Retinal pigment epithelial cell (primary cell): ENCODE results near the gene CLSTN1.
A peak's percentile ranks its signal among the peaks of the same experiment; 100 is the strongest.

Experiments used
- DNase-seq: peaks from one replicate; pipeline ENCODE4 v3.0.0-alpha.2; 2010; ENCODE audit warnings: low read depth
- H3K4me3 ChIP-seq: 2 replicates; pipeline ENCODE4 v1.5.1; 2011; ENCODE audit warnings: mild to moderate bottlenecking, low read length, control low read depth, moderate library complexity
- TF ChIP-seq, protein P1 (sequence below): conservative IDR thresholded peaks from 2 replicates; pipeline ENCODE4 v1.5.1; 2011; ENCODE audit warnings: low read depth, low read length, control low read depth, inconsistent platforms

The CLSTN1 gene

DNA sequence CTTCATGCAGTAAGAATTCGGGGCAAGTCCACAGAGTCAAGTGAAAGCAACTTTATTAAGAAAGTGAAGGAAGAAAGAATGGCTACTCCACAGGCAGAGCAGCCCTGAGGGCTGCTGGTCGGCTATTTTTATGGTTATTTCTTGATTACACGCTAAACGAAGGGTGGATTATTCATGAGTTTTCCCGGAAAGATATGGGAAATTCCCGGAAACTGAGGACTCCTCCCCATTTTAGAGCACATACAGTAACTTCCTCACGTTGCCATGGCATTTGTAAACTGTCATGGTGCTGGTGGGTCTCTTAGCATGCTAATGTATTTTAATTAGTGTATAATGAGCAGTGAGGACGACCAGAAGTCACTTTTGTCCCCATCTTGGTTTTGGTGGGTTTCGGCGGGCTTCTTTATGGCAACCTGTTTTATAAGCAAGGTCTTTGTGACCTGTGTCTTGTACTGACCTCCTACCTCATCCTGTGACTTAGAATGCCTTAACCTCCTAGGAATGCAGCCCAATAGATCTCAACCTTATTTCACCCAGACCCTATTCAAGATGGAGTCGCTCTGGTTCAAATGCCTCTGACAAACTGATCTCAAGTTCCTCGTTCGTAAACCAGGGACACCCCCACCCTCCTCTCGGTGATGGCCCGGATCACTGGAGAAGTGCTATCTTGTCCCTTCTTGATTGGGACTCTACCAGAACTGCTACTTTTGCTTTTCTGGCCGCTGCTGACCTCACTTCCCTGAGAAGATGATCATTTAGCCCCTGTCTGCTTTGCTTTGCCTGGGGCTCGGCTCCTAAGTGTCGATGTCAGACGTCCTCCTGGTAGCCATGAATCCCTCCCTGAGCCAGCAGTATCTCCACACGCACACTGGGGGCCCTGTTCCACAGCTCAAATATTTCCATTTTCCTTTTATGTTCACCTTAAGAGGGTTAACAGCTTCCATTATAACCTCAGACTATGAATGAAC is 48.8 kb downstream of the CLSTN1 start:
- DNase-seq = no peak
- TF ChIP-seq, protein P1, sequence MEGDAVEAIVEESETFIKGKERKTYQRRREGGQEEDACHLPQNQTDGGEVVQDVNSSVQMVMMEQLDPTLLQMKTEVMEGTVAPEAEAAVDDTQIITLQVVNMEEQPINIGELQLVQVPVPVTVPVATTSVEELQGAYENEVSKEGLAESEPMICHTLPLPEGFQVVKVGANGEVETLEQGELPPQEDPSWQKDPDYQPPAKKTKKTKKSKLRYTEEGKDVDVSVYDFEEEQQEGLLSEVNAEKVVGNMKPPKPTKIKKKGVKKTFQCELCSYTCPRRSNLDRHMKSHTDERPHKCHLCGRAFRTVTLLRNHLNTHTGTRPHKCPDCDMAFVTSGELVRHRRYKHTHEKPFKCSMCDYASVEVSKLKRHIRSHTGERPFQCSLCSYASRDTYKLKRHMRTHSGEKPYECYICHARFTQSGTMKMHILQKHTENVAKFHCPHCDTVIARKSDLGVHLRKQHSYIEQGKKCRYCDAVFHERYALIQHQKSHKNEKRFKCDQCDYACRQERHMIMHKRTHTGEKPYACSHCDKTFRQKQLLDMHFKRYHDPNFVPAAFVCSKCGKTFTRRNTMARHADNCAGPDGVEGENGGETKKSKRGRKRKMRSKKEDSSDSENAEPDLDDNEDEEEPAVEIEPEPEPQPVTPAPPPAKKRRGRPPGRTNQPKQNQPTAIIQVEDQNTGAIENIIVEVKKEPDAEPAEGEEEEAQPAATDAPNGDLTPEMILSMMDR = no peak
- no peak overlapping the region for H3K4me3 ChIP-seq

DNA sequence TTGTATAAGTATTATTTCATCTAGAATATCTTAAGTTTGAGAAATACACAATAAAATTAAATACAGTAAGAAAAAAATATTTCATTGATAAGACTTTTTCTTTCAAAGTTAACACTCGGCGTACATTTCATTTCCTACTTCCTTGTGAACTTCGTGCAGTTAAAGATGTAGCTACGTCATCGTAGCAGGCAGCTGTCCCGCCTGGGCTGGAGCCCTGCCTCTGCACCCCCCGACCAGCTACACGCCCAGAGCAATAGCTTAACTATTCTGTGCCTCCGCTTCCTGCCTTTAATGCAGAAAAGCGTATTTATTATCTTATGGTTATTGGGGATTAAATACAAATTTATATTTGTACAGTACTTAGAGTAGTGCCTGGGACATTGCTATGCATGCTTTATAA is 53.5 kb downstream of the CLSTN1 start:
- no peak overlapping the region for H3K4me3 ChIP-seq
- TF ChIP-seq, protein P1 = no peak

GRCh38 chr1:9768983-9769382 is 54.8 kb downstream of the CLSTN1 start:
- no peak overlapping the region for H3K4me3 ChIP-seq
- no peak for DNase-seq
- TF ChIP-seq, protein P1 = no peak

More for the DNA sequence above, 53.5 kb downstream of the CLSTN1 start:
- no peak for DNase-seq

GRCh38 chr1:9767964-9768668 is 55.6 kb downstream of the CLSTN1 start:
- no peak for DNase-seq
- H3K4me3 ChIP-seq = no peak overlapping the region
- TF ChIP-seq, protein P1 = no peak

DNA sequence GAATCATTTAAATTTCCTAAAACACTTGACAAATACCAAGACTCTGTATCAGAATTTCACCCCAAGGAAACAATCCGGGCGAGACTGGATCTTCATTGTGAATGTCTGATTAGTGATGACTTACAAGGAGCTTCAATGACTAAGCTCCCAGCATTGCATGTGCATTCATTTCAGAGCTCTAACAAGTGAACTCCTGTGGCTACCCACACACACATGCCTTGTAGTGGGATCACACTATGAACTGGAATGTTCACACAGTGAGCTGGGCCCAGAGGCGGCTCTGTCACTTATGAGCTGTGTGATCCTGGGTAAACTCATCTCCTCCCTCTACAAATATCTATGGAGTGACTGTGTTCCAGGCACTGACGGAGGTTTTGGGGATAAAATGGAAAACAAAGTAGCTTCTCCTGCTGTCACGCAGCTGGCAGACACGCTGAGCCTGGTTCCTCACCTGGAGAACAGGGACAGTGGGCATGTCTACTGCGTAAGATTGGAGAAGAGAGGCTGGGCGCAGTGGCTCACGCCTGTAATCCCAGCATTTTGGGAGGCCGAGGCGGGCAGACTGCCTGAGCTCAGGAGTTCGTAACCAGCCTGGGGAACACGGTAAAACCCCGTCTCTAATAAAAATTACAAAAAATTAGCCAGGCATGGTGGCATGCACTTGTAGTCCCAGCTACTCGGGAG is 56.9 kb downstream of the CLSTN1 start:
- TF ChIP-seq, protein P1 = no peak
- no peak overlapping the region for H3K4me3 ChIP-seq
- DNase-seq = peak; percentile 84

GRCh38 chr1:9764550-9764949 is 59.2 kb downstream of the CLSTN1 start:
- no peak for DNase-seq
- TF ChIP-seq, protein P1 = no peak
- no peak overlapping the region for H3K4me3 ChIP-seq
